ENCODE data around the gene DEGS2. TPM values are rescaled to one million over a fixed set of nuclear protein-coding genes. Genes with fewer than 3 reads are reported as not detected.
"Not testable (repeated sequence)": the region's sequence is repeated elsewhere in the genome, so short reads cannot be mapped to it uniquely, and the experiment has no call there.

DEGS2 gene
- total RNA-seq, 3 donors from 2014 or later: 1.1 to 12.0 (median 10.2) TPM

DNA sequence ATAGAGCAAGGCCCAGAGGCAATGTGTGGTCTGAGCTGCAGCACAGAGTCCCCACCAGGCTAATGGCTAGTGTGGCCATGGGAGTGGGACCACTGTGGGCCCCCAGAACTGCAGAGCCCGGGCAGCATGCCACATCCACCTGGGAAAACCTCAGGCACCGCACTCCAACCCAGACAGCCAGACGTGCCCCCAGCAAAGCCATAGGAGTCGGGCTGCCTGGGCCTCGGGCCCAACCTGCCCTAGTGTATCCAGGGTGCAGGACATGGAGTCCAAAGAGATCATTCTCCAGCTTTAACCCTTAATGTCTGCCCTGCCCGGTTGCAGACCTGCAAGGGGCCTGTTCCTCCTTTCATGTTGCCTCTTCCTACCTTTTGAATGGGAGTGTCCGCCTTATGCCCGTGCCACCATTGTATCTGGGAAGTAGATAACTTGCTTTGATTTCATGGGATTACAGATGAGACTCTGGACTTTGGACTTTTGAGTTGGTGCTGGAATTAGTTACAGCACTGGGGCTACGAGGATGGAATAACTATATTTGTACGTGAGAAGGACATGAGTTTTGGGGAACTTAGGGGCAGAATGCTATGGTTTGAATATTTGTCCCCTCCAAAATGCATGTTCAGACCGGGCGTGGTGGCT, 29.1 kb upstream of the DEGS2 start:
- Histone ChIP-seq H3K4me1 (peaks cover 4 to 6% of the 10 kb centered on the region in 2 donors), H3K27me3 (no peaks in the 10 kb centered on the region), H3K27ac (no peak overlapping the region), H3K9me3 (no peaks in the 10 kb centered on the region), H3K4me3 (no peak overlapping the region), H3K36me3 (no peaks in the 10 kb centered on the region)
- intact Hi-C loops (cut with DNase I; ENCODE audit: low total_unique reads): no loop called here
- DNase-seq (ENCODE audit: low spot score in 2 of 2): no peak
- no peak for TF ChIP-seq CTCF (IDR thresholded peaks at IDR 0.05)
- TF ChIP-seq POLR2A (IDR thresholded peaks at IDR 0.05): no peak
- TF ChIP-seq POLR2AphosphoS5 (IDR thresholded peaks at IDR 0.05): no peak

DNA sequence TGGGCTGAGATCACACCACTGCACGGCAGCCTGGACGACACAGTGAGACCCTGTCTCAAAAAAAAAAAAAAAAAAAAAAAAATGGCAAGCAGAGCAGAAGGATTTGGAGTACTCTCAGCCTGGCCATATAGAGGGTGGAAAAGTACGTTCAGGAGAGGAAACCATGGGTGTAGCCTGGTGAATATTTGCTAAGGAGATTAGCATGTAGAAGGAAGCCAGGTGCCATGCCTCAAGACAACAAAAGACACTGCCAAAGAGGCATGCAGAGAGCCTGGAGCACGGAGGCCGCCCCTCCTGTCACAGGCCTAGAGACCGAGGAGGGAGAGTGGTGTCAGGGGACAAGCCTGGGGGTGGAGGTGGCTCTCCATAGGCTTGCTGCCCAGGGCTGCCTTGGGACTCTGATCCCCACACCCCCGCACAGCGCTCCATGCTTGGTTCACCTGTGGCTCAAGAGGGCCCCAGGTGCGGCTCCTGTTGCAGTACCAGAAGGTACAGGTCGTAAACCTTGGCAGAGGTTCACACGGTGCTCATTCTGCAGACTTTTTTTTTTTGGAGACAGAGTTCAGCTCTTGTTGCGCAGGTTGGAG, 27.9 kb upstream of the DEGS2 start:
- Histone ChIP-seq H3K4me1 (peaks cover 2 to 3% of the 10 kb centered on the region in 2 donors), H3K36me3 (no peaks in the 10 kb centered on the region), H3K27me3 (no peaks in the 10 kb centered on the region), H3K4me3 (no peak overlapping the region), H3K27ac (no peak overlapping the region), H3K9me3 (no peaks in the 10 kb centered on the region)
- intact Hi-C loops (cut with DNase I; ENCODE audit: low total_unique reads): no loop called here
- DNase-seq (ENCODE audit: low spot score in 2 of 2): no peak
- TF ChIP-seq CTCF (IDR thresholded peaks at IDR 0.05): no peak

- H3K27me3 ChIP-seq; DNase-seq (ENCODE audit: low spot score in 2 of 2); H3K27ac ChIP-seq; H3K9me3 ChIP-seq; H3K4me1 ChIP-seq; H3K36me3 ChIP-seq; intact Hi-C loops (cut with DNase I; ENCODE audit: low total_unique reads); H3K4me3 ChIP-seq: not testable (repeated sequence)
Observed at GRCh38 chr14:100181876-100182551, 22.6 kb upstream of the DEGS2 start.

DNA sequence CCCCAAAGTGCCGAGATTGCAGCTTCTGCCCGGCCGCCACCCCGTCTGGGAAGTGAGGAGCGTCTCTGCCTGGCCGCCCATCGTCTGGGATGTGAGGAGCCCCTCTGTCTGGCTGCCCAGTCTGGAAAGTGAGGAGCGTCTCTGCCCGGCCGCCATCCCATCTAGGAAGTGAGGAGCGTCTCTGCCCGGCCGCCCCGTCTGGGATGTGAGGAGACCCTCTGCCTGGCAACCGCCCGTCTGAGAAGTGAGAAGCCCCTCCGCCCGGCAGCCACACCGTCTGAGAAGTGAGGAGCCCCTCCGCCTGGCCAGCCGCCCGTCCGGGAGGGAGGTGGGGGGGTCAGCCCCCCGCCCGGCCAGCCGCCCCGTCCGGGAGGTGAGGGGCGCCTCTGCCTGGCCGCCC, 21.2 kb upstream of the DEGS2 start:
- H3K27me3 ChIP-seq; H3K9me3 ChIP-seq; DNase-seq (ENCODE audit: low spot score in 2 of 2); H3K4me1 ChIP-seq; intact Hi-C loops (cut with DNase I; ENCODE audit: low total_unique reads); H3K4me3 ChIP-seq; H3K36me3 ChIP-seq; H3K27ac ChIP-seq: not testable (repeated sequence)

- no peaks in the 10 kb centered on the region for H3K4me1 ChIP-seq
- no peak overlapping the region for H3K4me3 ChIP-seq
- TF ChIP-seq POLR2A (IDR thresholded peaks at IDR 0.05): no peak
- no peak for TF ChIP-seq CTCF (IDR thresholded peaks at IDR 0.05)
- TF ChIP-seq POLR2AphosphoS5 (IDR thresholded peaks at IDR 0.05): no peak
- H3K36me3 ChIP-seq: no peaks in the 10 kb centered on the region
- DNase-seq (ENCODE audit: low spot score in 2 of 2): no peak
- H3K27me3 ChIP-seq: no peaks in the 10 kb centered on the region
- no peak overlapping the region for H3K27ac ChIP-seq
- intact Hi-C loops (cut with DNase I; ENCODE audit: low total_unique reads): no loop called here
- no peaks in the 10 kb centered on the region for H3K9me3 ChIP-seq
Observed at GRCh38 chr14:100178691-100179090, 19.2 kb upstream of the DEGS2 start.

GRCh38 chr14:100176811-100177327, 17.4 kb upstream of the DEGS2 start:
- Histone ChIP-seq H3K4me1 (no peaks in the 10 kb centered on the region), H3K36me3 (no peaks in the 10 kb centered on the region), H3K4me3 (no peak overlapping the region), H3K27me3 (no peaks in the 10 kb centered on the region), H3K27ac (no peak overlapping the region), H3K9me3 (no peaks in the 10 kb centered on the region)
- TF ChIP-seq CTCF (IDR thresholded peaks at IDR 0.05): no peak
- no peak for TF ChIP-seq POLR2A (IDR thresholded peaks at IDR 0.05)
- TF ChIP-seq POLR2AphosphoS5 (IDR thresholded peaks at IDR 0.05): no peak
- intact Hi-C loops (cut with DNase I; ENCODE audit: low total_unique reads): no loop called here
- no peak for DNase-seq (ENCODE audit: low spot score in 2 of 2)
